K562 (cell line): ENCODE measurements around the gene CDH18.

Experiments
- CTCF ChIP-seq, 3 experiments: IDR thresholded peaks in 2 of 3; conservative IDR thresholded peaks in 1 of 3; 2 replicates each; pipeline ENCODE4 v1.5.1; 2011 to 2012; ENCODE audit warnings: low read length in 3 of 3, mild to moderate bottlenecking in 3 of 3, control low read depth in 2 of 3, improper control_type of control experiment in 1 of 3, inconsistent platforms in 1 of 3, low read depth in 1 of 3, mixed read lengths in 1 of 3, moderate library complexity in 1 of 3; ENCODE audit not compliant: insufficient read depth in 2 of 3
- NBN ChIP-seq: fragments of 450-650 bp; IDR thresholded peaks from 2 replicates; pipeline ENCODE4 v1.6.1; 2016; ENCODE audit warnings: low read depth, mild to moderate bottlenecking
- POLR2A ChIP-seq: fragments of 450-650 bp; conservative IDR thresholded peaks from 2 replicates; pipeline ENCODE4 v1.6.1; 2016
- POLR2AphosphoS5 ChIP-seq: IDR thresholded peaks from 2 replicates; pipeline ENCODE4 v1.6.1; 2011; ENCODE audit warnings: mild to moderate bottlenecking, low read depth, low read length, moderate library complexity; ENCODE audit not compliant: control insufficient read depth, insufficient read depth

- TF ChIP-seq NBN = no peak
- TF ChIP-seq POLR2AphosphoS5 = no peak
- TF ChIP-seq POLR2A = no peak
- no peak for TF ChIP-seq CTCF (IDR thresholded peaks at IDR 0.05 in 2 of 3, conservative IDR thresholded peaks at IDR 0.05 in 1 of 3; ENCODE audit: insufficient read depth in 2 of 3, low read depth in 1 of 3, low read length in 3 of 3)
Observed at GRCh38 chr5:20017021-20017420, 29.0 kb upstream of the CDH18 start.
